Transverse colon (tissue), 4 donors: ENCODE measurements around the gene CTBP2. TPM values are rescaled to one million over a fixed set of nuclear protein-coding genes. Genes with fewer than 3 reads are reported as not detected.

Experiments
- DNase-seq: peaks from one replicate; pipeline ENCODE4 v3.0.0-alpha.2; 2019
- H3K27ac ChIP-seq, 4 donors: fragments of 200-600 bp; sonication (generic); 2 replicates each; pipeline ENCODE4 v1.5.1; 2016 to 2018; ENCODE audit warnings: inconsistent platforms in 4 of 4
- H3K27me3 ChIP-seq: fragments of 200-600 bp; sonication (generic); 2 replicates; pipeline ENCODE4 v1.5.1; 2017; ENCODE audit warnings: inconsistent platforms
- H3K36me3 ChIP-seq, 4 donors: fragments of 200-600 bp; sonication (generic); 2 replicates each; pipeline ENCODE4 v1.5.1; 2017 to 2019; ENCODE audit warnings: inconsistent platforms in 4 of 4
- H3K4me1 ChIP-seq, 4 donors: fragments of 200-600 bp; sonication (generic); 2 replicates each; pipeline ENCODE4 v1.5.1; 2017 to 2020; ENCODE audit warnings: inconsistent platforms in 4 of 4
- H3K4me3 ChIP-seq, 4 donors: fragments of 200-600 bp; sonication (generic); 1 replicate in 1 of 4; 2 replicates in 3 of 4; pipeline versions ENCODE4 v1.5.1 to v1.6.1; 2017 to 2019; ENCODE audit warnings: inconsistent platforms in 4 of 4
- H3K9me3 ChIP-seq, 2 donors: fragments of 200-600 bp; sonication (generic); 2 replicates each; pipeline ENCODE4 v1.5.1; 2017 to 2019; ENCODE audit warnings: inconsistent platforms in 2 of 2
- EP300 ChIP-seq: sonication (generic); formaldehyde crosslinking; IDR thresholded peaks from one replicate; pipeline ENCODE4 v1.6.1; 2017; ENCODE audit warnings: antibody characterized with exemption, low read depth
- POLR2A ChIP-seq: fragments of 450-650 bp; IDR thresholded peaks from one replicate; pipeline ENCODE4 v1.6.1; 2016; ENCODE audit warnings: antibody characterized with exemption, mild to moderate bottlenecking, moderate library complexity
- POLR2AphosphoS5 ChIP-seq, 3 donors: sonication (generic); formaldehyde crosslinking; IDR thresholded peaks; one replicate each; pipeline ENCODE4 v1.6.1; 2016; ENCODE audit warnings: antibody characterized with exemption in 3 of 3
- WGBS, 2 donors: methylation state at CpG; one replicate each; pipeline ENCODE4 v1.1.5; 2018; ENCODE audit warnings: low coverage in 1 of 2; 5-methylcytosine and 5-hydroxymethylcytosine counted together
- in situ Hi-C, 4 donors: fragments of 200-750 bp; cut with MboI; loops; one replicate each; pipeline versions ENCODE4 v1.15.0 to v1.15.1; 2017; ENCODE audit warnings: low sequenced_read_pairs in 3 of 4, low pct_ligation_motif_present in 1 of 4, low pct_unique_long_range_greater_than_20kb in 1 of 4
- intact Hi-C: fragments of 100-400 bp; cut with DNase I; formaldehyde crosslinking; loops from one replicate; pipeline ENCODE4 v1.15.1; 2023; ENCODE audit warnings: low total_unique reads
- total RNA-seq, 4 donors: library from RNA; depleted of rRNA; stranded (reverse); fragments of >200 nt; gene quantifications; one replicate each; pipeline ENCODE4 v1.1.0, GENCODE V29; 2016
- TF ChIP-seq, protein P1 (sequence below), 5 experiments: fragments of 200-600 bp in 3 of 5; fragments of 450-650 bp in 2 of 5; sonication (generic) in 3 of 5; IDR thresholded peaks; 1 replicate in 2 of 5; 2 replicates in 3 of 5; pipeline ENCODE4 v1.5.1; 2016 to 2017; ENCODE audit warnings: antibody characterized with exemption in 5 of 5, inconsistent platforms in 3 of 5, mild to moderate bottlenecking in 2 of 5, moderate library complexity in 1 of 5

CTBP2 gene
- total RNA-seq, 4 donors from 2014 or later: 71.9 to 247 (median 98.4) TPM

DNA sequence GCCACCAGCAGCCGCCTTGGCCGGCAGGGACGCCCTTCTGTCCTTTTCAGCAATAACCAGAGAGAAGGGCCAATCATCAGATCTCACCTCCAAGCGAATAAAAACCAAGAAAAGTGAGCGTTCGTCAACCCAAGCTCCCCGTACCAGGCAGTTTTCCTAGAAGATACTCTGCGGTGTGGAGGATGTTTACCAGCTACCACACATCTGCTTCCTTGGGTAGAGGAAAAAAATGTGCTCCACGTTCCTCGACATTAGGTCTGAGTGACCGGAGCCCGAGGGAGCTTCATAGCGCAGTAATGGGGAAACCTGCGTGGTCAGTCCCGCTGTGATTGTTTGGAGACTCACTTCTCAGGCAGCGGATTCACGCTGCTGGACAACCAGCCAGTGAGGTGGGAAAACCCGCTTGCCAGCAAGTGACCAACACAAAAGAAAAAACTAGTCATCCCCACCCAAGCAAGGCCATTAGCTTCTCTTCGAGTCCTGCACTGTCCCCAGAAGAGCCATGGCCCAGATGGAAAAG lies 145.5 kb downstream of the CTBP2 start:
- H3K4me1 ChIP-seq: peaks cover under 1 to 72% (median 44%) of the 10 kb centered on the region in 4 donors
- H3K36me3 ChIP-seq: peaks cover 0 to 3% (median 0%) of the 10 kb centered on the region in 4 donors
- 80 to 100% methylated on average over 1 to 19 of the region's 19 CpGs for WGBS, 2 donors
- no peak overlapping the region for H3K4me3 ChIP-seq
- intact Hi-C loops: no loop called here
- in situ Hi-C loops: no loop called here
- TF ChIP-seq EP300: no peak
- TF ChIP-seq, protein P1, sequence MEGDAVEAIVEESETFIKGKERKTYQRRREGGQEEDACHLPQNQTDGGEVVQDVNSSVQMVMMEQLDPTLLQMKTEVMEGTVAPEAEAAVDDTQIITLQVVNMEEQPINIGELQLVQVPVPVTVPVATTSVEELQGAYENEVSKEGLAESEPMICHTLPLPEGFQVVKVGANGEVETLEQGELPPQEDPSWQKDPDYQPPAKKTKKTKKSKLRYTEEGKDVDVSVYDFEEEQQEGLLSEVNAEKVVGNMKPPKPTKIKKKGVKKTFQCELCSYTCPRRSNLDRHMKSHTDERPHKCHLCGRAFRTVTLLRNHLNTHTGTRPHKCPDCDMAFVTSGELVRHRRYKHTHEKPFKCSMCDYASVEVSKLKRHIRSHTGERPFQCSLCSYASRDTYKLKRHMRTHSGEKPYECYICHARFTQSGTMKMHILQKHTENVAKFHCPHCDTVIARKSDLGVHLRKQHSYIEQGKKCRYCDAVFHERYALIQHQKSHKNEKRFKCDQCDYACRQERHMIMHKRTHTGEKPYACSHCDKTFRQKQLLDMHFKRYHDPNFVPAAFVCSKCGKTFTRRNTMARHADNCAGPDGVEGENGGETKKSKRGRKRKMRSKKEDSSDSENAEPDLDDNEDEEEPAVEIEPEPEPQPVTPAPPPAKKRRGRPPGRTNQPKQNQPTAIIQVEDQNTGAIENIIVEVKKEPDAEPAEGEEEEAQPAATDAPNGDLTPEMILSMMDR (IDR thresholded peaks at IDR 0.05): no peak
- no peak for DNase-seq
- H3K9me3 ChIP-seq: no peaks in the 10 kb centered on the region
- no peaks in the 10 kb centered on the region for H3K27me3 ChIP-seq
- peak overlapping the region in 2 of 4 donors; percentile 54 to 61 for H3K27ac ChIP-seq

GRCh38 chr10:125014086-125014830 lies 146.1 kb downstream of the CTBP2 start:
- DNase-seq: no peak
- H3K36me3 ChIP-seq: peaks cover 0 to 3% (median 0%) of the 10 kb centered on the region in 4 donors
- intact Hi-C loops: no loop called here

GRCh38 chr10:125013529-125013872 lies 146.9 kb downstream of the CTBP2 start:
- DNase-seq: no peak
- Histone ChIP-seq H3K4me1 (peaks cover 8 to 86% (median 55%) of the 10 kb centered on the region in 4 donors), H3K27me3 (no peaks in the 10 kb centered on the region), H3K4me3 (no peak overlapping the region), H3K36me3 (peaks cover 0 to 3% (median 0%) of the 10 kb centered on the region in 4 donors), H3K27ac (peak overlapping the region in 1 of 4 donors; percentile 61), H3K9me3 (no peaks in the 10 kb centered on the region)
- in situ Hi-C loops (no loop called here), intact Hi-C loops (no loop called here)
- TF ChIP-seq, protein P1 (IDR thresholded peaks at IDR 0.05): no peak
- TF ChIP-seq POLR2A: no peak
- TF ChIP-seq EP300: no peak
- TF ChIP-seq POLR2AphosphoS5 (IDR thresholded peaks at IDR 0.05): no peak
- 54% methylated on average over 7 of the region's 7 CpGs; no CpG with 5 or more reads in 1 of the 2 donors for WGBS, 2 donors

More at GRCh38 chr10:125014086-125014830, 146.1 kb downstream of the CTBP2 start:
- 62% methylated on average over 20 of the region's 20 CpGs; no CpG with 5 or more reads in 1 of the 2 donors for WGBS, 2 donors
- H3K9me3 ChIP-seq: no peaks in the 10 kb centered on the region
- TF ChIP-seq, protein P1 (IDR thresholded peaks at IDR 0.05): no peak
- TF ChIP-seq EP300 (no peak), POLR2A (no peak), POLR2AphosphoS5 (IDR thresholded peaks at IDR 0.05) (no peak)
- no peak overlapping the region for H3K4me3 ChIP-seq
- no peaks in the 10 kb centered on the region for H3K27me3 ChIP-seq
- peak overlapping the region in 1 of 4 donors; percentile 61 for H3K27ac ChIP-seq
- in situ Hi-C loops: no loop called here
- peaks cover 7 to 78% (median 50%) of the 10 kb centered on the region in 4 donors for H3K4me1 ChIP-seq

- WGBS, 2 donors: 64 to 70% methylated on average over 4 to 15 of the region's 15 CpGs
- Histone ChIP-seq H3K4me3 (no peak overlapping the region), H3K4me1 (peaks cover 13 to 90% (median 59%) of the 10 kb centered on the region in 4 donors), H3K36me3 (peaks cover 0 to 3% (median 0%) of the 10 kb centered on the region in 4 donors), H3K9me3 (no peaks in the 10 kb centered on the region), H3K27ac (peak overlapping the region; percentile 16 to 61 (median 53)), H3K27me3 (no peaks in the 10 kb centered on the region)
- in situ Hi-C loops: no loop called here
- intact Hi-C loops: no loop called here
- peak; percentile 69 for DNase-seq
- TF ChIP-seq POLR2AphosphoS5 (IDR thresholded peaks at IDR 0.05) (no peak), POLR2A (no peak), EP300 (no peak)
- TF ChIP-seq, protein P1 (IDR thresholded peaks at IDR 0.05): no peak
Observed at GRCh38 chr10:125012851-125013528, 147.4 kb downstream of the CTBP2 start.
